ENCODE measurements around the gene IL27RA.

The IL27RA gene

GRCh38 chr19:14102756-14103155, 71.2 kb downstream of the IL27RA start:
- no peak for TF ChIP-seq CTCF (IDR thresholded peaks at IDR 0.05; ENCODE audit: extremely low read depth, missing control alignments)
- no peak for DNase-seq (ENCODE audit: low spot score)

Measured in GM20000 (cell line).